Kidney tubule cell (primary cell): ENCODE results near the gene DLG4.

Experiments used
- DNase-seq: peaks from one replicate; pipeline ENCODE4 v3.0.0-alpha.2; 2018; ENCODE audit warnings: low spot score

Gene DLG4

GRCh38 chr17:7214300-7215135 is 5.1 kb downstream of the DLG4 start:
- peak; percentile 94 for DNase-seq

GRCh38 chr17:7213895-7214299 is 5.7 kb downstream of the DLG4 start:
- DNase-seq: peak; percentile 74

GRCh38 chr17:7211491-7212273 is 8.0 kb downstream of the DLG4 start:
- DNase-seq: no peak

GRCh38 chr17:7208754-7209460 is 10.7 kb downstream of the DLG4 start:
- DNase-seq: no peak

GRCh38 chr17:7208027-7208571 is 11.5 kb downstream of the DLG4 start:
- DNase-seq: no peak

- DNase-seq: no peak
Observed at GRCh38 chr17:7207120-7208001, 12.3 kb downstream of the DLG4 start.

- no peak for DNase-seq
Observed at GRCh38 chr17:7205561-7205960, 14.1 kb downstream of the DLG4 start.

GRCh38 chr17:7204828-7205461 is 14.7 kb downstream of the DLG4 start:
- DNase-seq: peak; percentile 31

- DNase-seq: no peak
Observed at GRCh38 chr17:7204336-7204735, 15.3 kb downstream of the DLG4 start.

- DNase-seq: no peak
Observed at GRCh38 chr17:7203391-7203790, 16.2 kb downstream of the DLG4 start.

GRCh38 chr17:7196651-7197401 is 22.8 kb downstream of the DLG4 start:
- no peak for DNase-seq

- no peak for DNase-seq
Observed at GRCh38 chr17:7195971-7196370, 23.7 kb downstream of the DLG4 start.

GRCh38 chr17:7192271-7192937 is 27.2 kb downstream of the DLG4 start:
- DNase-seq: no peak

GRCh38 chr17:7191571-7192270 is 27.9 kb downstream of the DLG4 start:
- DNase-seq: peak; percentile 10

GRCh38 chr17:7191069-7191468 is 28.6 kb downstream of the DLG4 start:
- DNase-seq: no peak

- no peak for DNase-seq
Observed at GRCh38 chr17:7190276-7190917, 29.2 kb downstream of the DLG4 start.

GRCh38 chr17:7186241-7186640 is 33.4 kb downstream of the DLG4 start:
- no peak for DNase-seq

GRCh38 chr17:7184647-7185046 is 35.0 kb downstream of the DLG4 start:
- no peak for DNase-seq
